HG03135 (cell line): Measurements from ENCODE around the gene NUDT19.
"Not testable (repeated sequence)": the region's sequence is repeated elsewhere in the genome, so short reads cannot be mapped to it uniquely, and the experiment has no call there.

Experiments
- ATAC-seq: cut with Tn5 transposase; IDR thresholded peaks from one replicate; pipeline ENCODE4 v1.9.1; 2021; ENCODE audit warnings: mild to moderate bottlenecking, moderate library complexity; ENCODE audit not compliant: unreplicated experiment

Gene NUDT19

DNA sequence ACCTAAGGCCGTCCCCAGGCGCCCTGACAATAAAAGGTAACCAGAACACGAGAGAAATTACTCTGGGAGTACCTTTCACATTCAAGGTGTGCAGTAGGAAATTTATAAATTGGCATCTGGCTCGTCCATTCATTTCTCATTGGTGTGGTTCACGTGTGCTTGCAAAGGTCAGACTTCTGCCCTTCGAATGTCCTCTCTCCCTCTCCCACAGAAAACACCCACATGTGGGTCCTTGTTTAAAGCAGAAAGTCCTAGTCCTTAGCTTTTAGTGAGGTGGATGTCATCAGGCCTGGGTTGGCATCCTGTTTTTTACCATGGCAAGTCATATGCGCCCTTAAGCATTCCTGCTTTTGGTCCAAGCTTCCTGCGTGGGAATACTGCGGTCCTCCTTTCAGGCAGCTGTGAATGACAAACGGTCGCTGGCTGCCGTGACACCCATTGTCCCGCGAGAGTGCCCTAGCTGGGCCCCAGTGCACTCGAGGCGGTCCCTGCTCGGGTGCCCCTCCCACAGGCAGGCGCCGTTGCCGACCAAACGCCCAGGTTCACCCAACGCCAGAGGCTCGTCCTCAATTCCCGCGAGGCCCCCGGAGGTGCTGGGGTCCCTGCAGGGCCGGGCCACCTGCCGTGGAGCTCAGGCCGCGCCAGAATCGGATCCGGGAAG, at the start of gene NUDT19:
TSS of gene NUDT19 (plus strand) at position 531 of the 661 bp plus-strand sequence. CDS start 140 bp downstream, outside the sequence.
- ATAC-seq = peak; percentile 84

DNA sequence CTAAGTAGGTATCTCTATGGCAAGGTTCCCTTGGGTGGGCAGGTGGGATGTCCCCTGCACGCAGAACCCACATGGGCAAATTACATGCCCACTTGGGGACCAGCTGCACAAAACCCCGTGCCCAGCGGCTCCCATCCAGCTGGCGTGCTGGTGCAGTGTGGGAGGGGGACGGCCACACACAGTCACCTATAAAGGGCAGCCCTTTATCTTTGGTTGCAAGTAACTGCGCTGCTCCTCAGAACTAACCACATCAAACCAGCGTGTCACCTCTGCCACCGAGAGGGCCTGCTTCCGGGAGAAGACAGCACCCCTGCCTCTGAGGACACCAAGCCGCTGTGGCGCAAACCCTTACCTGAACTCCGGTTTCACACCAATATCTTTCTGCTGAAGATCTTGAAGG, 48.9 kb upstream of the NUDT19 start:
- no peak for ATAC-seq

DNA sequence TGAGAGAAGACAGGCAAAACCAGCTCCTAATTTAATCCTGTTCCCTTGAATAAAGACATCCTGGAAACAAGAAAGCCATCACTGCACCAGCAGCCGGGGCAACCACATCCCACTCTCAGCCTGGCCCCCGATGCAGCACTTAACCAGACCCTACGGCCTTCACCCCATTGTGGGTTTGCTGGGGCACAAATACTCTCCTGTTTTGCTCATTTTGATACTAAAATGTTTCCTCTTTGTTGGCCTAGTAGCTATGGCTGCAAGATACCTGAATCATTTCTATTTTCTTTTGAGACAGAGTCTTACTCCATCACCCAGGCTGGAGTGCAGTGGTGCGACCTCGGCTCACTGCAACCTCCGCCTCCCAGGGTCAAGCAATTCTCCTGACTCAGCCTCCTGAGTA, 45.1 kb upstream of the NUDT19 start:
- no peak for ATAC-seq

GRCh38 chr19:32647361-32647760, 44.3 kb upstream of the NUDT19 start:
- ATAC-seq = no peak

GRCh38 chr19:32649751-32650150, 41.9 kb upstream of the NUDT19 start:
- ATAC-seq = no peak

DNA sequence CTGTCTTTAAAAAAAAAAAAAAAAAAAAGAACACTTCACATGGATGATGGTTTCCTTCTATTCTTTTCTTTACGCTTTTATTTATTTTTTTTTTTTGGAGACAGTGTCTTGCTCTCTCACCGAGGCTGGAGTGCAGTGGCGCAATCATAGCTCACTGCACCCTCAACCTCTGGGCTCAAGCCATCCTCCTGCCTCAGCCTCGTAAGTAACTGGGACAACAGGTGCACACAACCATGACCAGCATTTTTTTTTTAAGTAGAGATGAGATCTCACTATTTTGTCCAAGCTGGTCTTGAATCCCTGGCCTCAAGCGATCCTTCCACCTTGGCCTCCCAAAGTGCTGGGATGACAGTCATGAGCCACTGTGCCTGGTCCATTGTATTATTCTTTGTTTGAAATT, 41.0 kb upstream of the NUDT19 start:
- ATAC-seq = no peak

DNA sequence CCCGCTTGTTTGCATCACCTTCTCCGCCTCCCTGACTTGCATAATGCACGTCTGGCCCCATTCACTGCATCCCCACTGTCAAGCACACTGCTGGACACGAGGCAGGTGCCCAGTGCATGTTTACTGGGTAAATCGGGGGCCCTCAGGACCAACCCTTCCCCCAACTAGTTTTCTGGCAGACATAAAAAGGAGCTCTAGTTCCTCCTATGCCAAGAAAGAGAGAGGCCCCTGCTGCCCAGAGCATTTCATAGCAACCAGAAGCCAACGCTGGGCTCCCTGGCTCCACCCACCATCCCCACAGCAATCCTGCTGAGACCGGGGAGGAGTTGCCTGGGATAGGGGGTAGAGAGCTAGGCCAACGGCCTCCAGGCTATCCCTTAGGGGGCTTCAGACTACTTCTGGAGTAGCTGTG, 39.9 kb upstream of the NUDT19 start:
- no peak for ATAC-seq

DNA sequence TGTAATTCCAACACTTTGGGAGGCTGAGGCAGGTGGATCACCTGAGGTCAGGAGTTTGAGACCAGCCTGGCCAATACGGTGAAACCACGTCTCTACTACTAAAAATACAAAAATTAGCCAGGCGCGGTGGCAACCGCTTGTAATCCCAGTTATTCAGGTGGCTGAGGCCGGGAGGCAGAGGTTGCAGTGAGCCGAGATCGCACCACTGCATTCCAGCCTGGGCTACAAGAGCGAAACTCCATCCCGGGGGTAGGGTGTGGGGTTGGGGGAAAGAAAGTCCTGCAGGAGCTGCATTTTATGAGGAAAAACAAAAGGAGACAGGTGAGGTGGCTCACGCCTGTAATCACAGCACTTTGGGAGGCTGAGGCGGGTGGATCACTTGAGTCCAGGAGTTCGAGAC, 39.3 kb upstream of the NUDT19 start:
- ATAC-seq = not testable (repeated sequence)

- no peak for ATAC-seq
Measured at GRCh38 chr19:32652894-32653598, 38.6 kb upstream of the NUDT19 start.

GRCh38 chr19:32653599-32653915, 38.1 kb upstream of the NUDT19 start:
- no peak for ATAC-seq

GRCh38 chr19:32656379-32656778, 35.2 kb upstream of the NUDT19 start:
- not testable (repeated sequence) for ATAC-seq

DNA sequence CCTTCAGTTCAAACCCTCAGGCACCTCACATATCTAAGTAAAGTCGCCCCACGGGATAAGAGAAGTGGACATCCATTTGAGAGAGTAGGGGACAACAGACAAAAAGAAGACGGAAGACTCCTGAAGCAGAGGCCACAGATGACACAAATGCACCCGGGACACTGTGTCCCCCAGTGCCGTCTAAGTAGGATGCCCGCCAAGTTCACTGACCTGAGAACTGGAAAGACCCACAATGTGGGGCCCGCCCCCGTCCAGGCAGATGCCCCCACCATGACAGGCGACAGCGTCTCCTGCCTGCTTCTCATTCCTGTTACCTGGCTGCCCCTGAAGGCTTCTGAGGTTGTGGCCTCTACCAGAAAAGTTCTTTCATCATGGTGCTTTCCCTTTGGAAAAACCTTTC, 33.5 kb upstream of the NUDT19 start:
- no peak for ATAC-seq

DNA sequence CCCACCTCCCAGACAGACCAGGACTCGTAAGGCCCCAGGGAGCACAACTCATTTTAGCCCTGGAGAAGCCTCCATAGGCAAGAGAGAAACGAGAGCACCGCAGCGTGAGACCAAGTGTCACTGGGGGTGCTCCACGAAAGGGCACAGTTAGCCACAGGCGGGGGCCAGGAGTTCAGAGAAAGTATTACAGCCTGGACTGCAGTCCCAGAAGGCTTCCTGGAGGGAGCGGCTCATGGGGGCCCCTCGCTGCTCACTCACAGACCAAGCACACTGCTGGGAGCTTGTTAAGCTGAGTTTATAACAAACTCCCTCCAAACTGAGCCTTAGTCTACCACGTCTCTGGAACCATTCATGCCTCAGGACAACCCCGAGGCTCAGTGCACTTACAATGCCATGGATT, 33.1 kb upstream of the NUDT19 start:
- no peak for ATAC-seq

- ATAC-seq = no peak
Measured at GRCh38 chr19:32661318-32661717, 30.3 kb upstream of the NUDT19 start.

DNA sequence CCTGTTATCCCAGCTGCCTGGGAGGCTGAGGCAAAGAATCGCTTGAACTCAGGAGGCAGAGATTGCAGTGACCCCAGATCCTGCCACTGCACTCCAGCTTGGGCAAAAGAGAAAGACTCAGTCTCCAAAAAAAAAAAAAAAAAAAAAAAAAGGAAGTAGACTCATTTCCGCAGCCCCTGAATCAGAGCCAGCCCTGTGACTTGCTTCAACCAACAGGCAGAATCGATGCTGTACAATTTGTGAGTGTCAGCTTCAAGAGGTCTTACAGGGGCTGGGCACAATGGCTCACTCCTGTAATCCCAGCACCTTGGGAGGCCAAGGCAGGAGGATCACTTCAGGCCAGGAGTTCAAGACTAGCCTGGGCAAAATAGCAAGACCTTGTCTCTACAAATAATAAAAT, 29.4 kb upstream of the NUDT19 start:
- ATAC-seq = no peak

DNA sequence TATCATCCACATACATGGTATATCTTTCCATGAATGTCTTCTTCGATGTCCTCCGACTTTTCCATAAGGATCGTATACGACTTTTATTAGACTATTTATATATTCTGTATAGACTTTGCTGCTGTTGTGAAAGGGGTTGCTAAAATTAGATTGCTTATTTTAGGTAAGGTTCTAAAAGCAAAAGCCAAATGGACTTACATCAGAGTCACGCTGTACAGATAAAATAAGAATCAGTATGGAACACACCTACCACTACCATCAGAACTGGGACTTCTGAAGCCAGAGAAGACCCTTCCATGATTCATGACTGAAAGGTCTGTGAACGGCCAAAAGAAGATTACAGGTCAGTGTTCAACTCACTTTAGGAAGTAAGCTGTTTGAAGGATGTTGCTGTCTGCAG, 25.5 kb upstream of the NUDT19 start:
- ATAC-seq = no peak

GRCh38 chr19:32669310-32669709, 22.3 kb upstream of the NUDT19 start:
- ATAC-seq = no peak

GRCh38 chr19:32671883-32672593, 19.6 kb upstream of the NUDT19 start:
- ATAC-seq = no peak

GRCh38 chr19:32672841-32673240, 18.8 kb upstream of the NUDT19 start:
- no peak for ATAC-seq

DNA sequence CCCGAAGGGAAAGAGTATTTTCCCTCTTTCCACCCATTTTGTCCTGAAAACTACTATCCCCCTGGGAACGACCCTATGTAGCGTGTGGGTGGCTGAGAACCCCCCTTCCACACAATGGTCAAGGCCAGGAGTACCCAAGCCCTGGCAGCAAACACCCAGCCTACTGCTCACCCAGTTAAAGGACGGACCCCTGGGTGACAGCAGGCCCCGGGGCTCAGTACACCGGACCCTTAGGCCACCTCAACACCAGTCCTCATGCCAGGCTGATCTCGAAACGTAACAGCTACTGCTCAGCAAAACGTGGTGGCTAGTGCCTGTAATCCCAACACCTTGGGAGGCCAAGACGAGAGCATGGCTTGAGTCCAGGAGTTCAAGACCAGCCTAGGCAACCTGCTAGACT, 18.0 kb upstream of the NUDT19 start:
- no peak for ATAC-seq

GRCh38 chr19:32674153-32674930, 17.3 kb upstream of the NUDT19 start:
- ATAC-seq = no peak
